Raji (cell line): Measurements from ENCODE around the gene NSD1.

Experiments used
- POLR2A ChIP-seq: IDR thresholded peaks from 2 replicates; pipeline ENCODE4 v1.6.1; 2011; ENCODE audit warnings: low read depth, low read length, control low read depth; ENCODE audit not compliant: insufficient read depth

Gene NSD1

GRCh38 chr5:177133096-177133852 is at the start of gene NSD1:
TSS of gene NSD1 (plus strand) at chr5:177133773. CDS start at chr5:177135104, 1,331 bp downstream.
- peak; percentile 56 for TF ChIP-seq POLR2A

GRCh38 chr5:177084175-177084574 is 49.4 kb upstream of the NSD1 start:
- no peak for TF ChIP-seq POLR2A

- TF ChIP-seq POLR2A: no peak
Observed at GRCh38 chr5:177085985-177086653, 47.5 kb upstream of the NSD1 start.

- peak; percentile 79 for TF ChIP-seq POLR2A
Observed at GRCh38 chr5:177086654-177087397, 46.7 kb upstream of the NSD1 start, which contains the start of gene FGFR4. TSS of gene FGFR4 (plus strand) at chr5:177086915. CDS start at chr5:177089603, 2,688 bp downstream.

- no peak for TF ChIP-seq POLR2A
Observed at GRCh38 chr5:177087398-177088005, 46.1 kb upstream of the NSD1 start.

- TF ChIP-seq POLR2A: no peak
Observed at GRCh38 chr5:177089127-177089526, 44.4 kb upstream of the NSD1 start.

- TF ChIP-seq POLR2A: no peak
Observed at GRCh38 chr5:177089825-177090641, 43.5 kb upstream of the NSD1 start.

- no peak for TF ChIP-seq POLR2A
Observed at GRCh38 chr5:177090813-177091212, 42.8 kb upstream of the NSD1 start.

GRCh38 chr5:177091232-177091631 is 42.3 kb upstream of the NSD1 start:
- TF ChIP-seq POLR2A: no peak

GRCh38 chr5:177092178-177093081 is 41.1 kb upstream of the NSD1 start:
- no peak for TF ChIP-seq POLR2A

GRCh38 chr5:177093082-177093712 is 40.4 kb upstream of the NSD1 start:
- TF ChIP-seq POLR2A: no peak

GRCh38 chr5:177093803-177094202 is 39.8 kb upstream of the NSD1 start:
- no peak for TF ChIP-seq POLR2A
